CD4-positive, alpha-beta T cell treated with Interleukin-4 for 4 hours (primary cell): ENCODE data around the gene RAB40C.

Experiments used
- DNase-seq: peaks from one replicate; pipeline ENCODE4 v3.0.0-alpha.2; 2020

RAB40C gene

GRCh38 chr16:589658-590187 lies at the start of gene RAB40C:
TSS of gene RAB40C (plus strand) at chr16:590066. CDS start at chr16:590292, 226 bp downstream.
- peak; percentile 99 for DNase-seq

DNA sequence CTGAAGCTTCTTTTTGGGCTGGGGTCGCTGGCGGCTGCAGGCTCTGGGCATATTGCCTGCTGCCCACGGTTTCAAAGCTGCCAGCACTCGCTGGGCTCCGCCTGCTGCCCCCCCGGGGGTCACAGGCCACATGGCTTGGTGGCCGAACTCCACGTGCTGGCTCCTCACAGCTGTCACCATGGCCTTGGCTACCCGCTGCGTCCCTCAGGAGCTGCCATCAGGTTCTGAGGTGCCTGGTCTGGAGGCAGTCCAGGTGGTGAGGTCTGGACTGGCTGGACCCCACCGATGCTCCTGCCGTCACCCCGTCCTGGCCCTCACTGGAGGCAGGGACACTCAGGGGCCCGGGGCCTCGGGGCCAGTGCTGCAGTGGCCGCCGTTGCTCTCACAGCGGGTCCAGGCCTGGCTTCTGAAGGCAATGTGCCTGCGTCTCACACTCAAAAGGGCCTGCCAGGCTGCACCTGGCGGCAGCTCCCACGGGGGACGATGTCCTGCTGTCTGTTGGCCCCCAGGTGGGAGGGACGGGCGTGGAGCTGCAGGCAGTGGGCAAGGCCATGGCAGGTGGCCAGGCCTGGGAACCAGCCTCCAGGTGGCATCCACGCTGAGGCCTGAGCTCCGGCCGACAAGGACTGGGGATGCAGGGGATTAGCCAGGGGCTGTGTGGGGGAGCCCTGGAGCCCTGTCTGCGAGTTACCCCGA lies 49.1 kb upstream of the RAB40C start:
- DNase-seq = no peak

DNA sequence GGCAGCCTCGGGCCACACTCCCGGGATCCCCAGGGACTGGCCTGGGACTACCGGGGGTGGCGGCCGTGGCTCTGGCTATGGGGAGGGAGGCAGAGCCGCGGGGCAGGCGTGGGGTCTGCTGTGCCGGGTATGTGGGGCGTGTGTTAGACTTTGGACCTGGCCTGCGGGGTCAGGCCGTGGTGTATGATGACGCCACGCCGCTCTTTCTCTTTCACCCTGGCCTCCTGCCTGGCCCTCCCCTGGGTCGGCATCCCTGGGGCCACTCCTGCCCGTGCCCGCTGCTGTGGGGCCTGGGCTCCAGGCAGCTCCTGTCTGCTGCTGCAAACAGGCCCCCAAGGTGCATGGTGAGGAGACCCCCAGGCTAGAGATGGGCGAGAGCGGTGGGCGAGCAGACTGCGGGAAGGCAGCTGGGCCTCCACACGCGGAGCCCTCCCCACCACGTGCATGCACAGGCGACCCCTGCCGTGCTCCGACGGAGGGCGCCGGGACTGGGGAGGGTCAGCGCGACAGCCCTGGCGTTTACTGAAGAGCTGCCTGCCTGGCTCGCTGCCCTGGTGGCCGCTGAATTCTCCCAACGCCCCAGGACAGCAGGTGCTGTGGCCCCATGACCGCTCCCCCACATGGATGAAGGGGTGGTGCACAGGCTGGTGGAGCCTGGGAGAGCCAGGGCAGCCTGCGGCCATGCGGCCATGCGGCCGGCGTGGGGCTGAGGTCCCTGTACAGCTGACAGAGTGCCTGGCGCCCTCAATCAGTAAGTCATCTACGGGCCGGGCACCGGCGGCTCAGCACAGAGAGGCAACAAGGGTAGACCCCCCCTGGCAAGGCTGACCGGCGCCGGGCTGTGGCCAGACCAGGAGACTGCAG lies 46.3 kb upstream of the RAB40C start:
- no peak for DNase-seq

DNA sequence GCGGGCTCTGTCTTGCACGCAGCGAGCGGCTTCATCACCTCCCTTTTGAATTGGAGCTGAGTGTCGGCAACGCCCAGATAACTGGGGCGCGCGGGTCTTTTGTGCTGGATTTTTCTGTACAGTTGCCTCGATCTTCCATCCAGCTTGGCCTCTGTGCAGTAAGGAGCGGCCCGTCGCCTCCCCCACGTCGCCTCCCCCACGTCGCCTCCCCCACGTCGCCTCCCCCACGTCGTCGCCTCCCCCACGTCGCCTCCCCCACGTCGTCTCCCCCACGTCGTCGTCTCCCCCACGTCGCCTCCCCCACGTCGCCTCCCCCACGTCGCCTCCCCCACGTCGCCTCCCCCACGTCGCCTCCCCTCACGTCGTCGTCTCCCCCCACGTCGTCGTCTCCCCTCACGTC lies 45.3 kb upstream of the RAB40C start:
- DNase-seq = no peak

- no peak for DNase-seq
Observed at GRCh38 chr16:546909-547770, 42.7 kb upstream of the RAB40C start.

DNA sequence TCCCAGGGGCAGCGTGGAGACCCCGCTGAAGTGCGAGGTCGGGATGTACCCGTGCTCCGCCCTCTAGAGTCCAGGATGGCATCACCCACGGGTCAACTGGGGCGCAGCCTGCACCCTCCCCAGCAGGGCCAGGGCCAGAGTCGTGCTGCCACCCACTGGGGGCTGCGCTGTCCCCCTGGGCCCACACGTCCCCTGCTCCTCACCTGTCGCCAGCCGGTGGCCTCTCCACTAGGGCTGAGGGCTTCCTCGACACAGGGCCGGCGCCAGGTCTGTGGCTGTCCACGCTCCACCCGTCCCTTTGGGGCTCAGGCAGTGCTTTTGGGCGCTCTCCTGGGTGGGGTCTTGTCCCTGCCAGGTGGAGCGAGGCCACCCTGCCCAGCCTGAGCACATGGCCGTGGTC lies 41.3 kb upstream of the RAB40C start:
- no peak for DNase-seq

GRCh38 chr16:549544-550263 lies 40.2 kb upstream of the RAB40C start:
- DNase-seq = no peak

- no peak for DNase-seq
Observed at GRCh38 chr16:551210-551609, 38.7 kb upstream of the RAB40C start.

- DNase-seq = no peak
Observed at GRCh38 chr16:552171-552570, 37.7 kb upstream of the RAB40C start.

DNA sequence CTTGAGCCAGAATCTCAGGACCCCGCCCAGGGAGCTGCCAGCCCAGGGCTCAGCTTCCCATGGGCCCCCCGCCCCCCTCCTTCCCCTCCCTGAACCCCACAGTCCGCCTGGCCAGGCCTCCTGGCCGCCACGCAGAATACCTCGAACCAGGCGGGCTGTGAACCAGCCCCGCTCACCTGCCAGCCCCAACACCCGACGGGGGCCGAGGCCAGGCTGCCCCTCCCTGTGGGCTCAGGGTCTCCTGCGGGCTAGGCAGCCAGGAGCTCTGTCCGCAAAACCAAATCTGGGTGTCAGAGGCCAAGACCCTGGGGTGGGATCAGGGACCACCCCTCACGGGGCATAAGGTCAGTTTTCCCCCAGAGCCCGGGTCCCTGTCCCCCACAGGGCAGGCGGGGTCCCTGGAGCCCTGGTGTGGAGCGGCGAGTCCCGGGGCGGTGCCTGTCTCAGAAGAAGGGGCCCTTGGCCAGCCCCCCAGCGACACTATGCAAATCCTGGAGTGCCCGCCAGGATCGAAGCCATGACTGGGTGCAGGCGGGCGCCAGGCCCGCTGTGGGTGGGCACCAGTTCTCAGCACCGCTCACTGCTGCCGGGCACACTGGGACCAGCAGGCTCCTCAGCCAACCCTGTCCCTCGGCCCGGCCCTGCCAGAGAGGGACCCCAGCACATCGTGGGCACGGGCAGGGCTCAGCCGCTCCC lies 36.1 kb upstream of the RAB40C start:
- DNase-seq = no peak

GRCh38 chr16:554297-554621 lies 35.6 kb upstream of the RAB40C start:
- no peak for DNase-seq

- DNase-seq = no peak
Observed at GRCh38 chr16:554640-555365, 35.1 kb upstream of the RAB40C start.

GRCh38 chr16:555528-556473 lies 34.1 kb upstream of the RAB40C start:
- DNase-seq = no peak

GRCh38 chr16:556474-557173 lies 33.2 kb upstream of the RAB40C start:
- DNase-seq = no peak

DNA sequence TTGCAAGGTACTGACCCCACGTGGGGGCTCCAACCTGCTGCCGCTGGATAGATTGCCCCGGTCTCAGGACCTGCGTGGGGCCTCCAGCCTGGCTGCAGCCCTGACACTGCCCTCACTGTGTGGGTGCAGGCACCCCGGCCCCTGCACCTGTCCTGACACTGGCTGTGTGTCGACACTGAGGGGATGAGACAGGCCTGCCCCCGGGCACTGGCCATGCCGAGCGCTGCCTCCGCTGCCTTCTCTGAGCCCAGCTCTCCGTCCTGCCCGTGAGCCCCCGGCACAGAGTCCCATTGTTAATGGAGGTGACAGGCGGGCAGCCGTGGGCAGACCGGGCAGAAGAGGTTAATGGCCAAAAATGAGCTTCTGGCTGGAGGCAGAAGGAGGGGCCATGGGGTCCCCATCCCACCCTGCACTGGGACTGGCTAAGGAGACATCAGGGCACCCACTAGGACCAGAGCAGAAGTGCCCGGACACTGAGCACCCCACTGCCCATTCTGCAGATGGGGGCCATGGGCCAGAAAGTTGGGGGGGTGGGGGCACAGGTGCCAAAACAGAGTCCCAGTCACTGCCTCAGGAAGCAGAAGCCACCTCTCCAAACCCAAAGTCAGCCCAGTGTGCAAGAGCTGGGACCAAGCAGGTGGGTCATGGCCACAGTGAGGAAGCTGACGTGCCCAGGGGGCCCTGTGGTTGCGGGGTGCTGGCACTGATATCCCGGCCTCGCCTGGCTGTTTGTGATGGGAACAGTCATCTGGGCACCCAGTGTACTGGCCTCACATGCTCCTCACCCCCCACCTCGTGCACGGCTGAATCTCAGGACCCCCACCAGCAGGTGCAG lies 32.2 kb upstream of the RAB40C start:
- no peak for DNase-seq

DNA sequence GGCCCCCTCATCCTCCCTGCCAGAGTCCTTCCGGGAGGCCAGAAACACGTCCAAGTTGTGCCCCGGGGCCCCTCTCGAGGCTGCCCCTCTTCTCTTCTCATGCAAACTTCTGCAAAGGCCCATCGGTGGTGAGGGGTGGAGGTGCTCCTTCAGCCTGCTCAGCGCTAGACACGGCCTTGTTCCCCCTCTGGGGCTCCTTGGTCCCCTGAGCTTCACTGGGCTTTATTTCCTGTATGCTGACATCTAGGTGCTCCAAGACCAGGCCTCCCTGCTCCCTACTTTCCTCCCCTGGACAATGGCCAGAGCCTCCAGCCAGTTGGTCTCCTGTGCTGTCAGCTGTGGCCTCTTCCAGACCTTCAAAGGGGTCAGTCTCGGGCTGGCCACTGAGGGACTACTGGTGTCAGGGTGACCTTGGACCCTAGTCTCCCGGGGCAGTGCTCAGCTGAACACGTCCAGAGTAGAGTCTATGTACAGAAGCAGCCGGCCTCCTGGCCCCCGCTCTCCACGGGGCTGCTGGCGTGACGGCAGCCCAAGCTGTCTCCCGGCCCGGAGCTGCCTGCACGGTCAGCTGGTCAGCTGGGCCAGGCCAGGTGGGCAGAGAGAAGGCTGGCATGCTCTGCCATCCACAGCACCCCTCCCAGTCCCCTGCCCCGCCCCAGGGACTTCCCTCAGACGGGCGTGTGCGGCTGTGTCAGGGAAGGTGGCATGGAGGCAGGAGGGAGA lies 31.4 kb upstream of the RAB40C start:
- no peak for DNase-seq

DNA sequence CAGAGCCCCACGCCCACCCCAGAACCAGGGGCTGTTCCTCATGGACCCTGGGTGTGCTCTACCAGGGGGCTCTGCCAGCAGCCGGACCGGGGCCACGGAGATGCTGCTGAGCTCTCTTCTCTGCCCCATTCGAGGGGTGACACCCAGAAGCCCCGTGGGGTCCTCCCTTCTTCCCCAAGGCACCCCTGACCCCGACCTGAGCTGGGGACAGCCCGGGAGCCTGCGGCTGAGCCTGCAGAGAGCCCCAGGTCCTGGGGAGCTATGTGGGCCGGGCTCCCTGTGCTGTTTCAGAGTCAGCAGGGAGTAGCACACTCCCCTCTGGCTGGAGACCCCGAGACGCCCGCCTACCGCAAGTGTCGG lies 30.9 kb upstream of the RAB40C start:
- no peak for DNase-seq
